ENCODE data around the gene GHRL.

Gene GHRL

GRCh38 chr3:10331320-10331719, 38.6 kb upstream of the GHRL start:
- Histone ChIP-seq H3K4me3 (ENCODE audit: low read depth in 1 of 2, low read length in 1 of 2) (no peak overlapping the region), H3K36me3 (no peaks in the 10 kb centered on the region), H3K9me3 (no peaks in the 10 kb centered on the region), H3K27ac (no peak overlapping the region), H3K27me3 (peaks cover 43% of the 10 kb centered on the region), H3K4me1 (ENCODE audit: control insufficient read depth in 1 of 2, insufficient read depth in 1 of 2, low read depth in 1 of 2, low read length in 1 of 2) (no peaks in the 10 kb centered on the region)
- no peak for TF ChIP-seq CTCF (IDR thresholded peaks at IDR 0.05)

- no peak overlapping the region for H3K4me3 ChIP-seq (ENCODE audit: low read depth in 1 of 2, low read length in 1 of 2)
- peaks cover 51% of the 10 kb centered on the region for H3K27me3 ChIP-seq
- no peaks in the 10 kb centered on the region for H3K9me3 ChIP-seq
- no peak for TF ChIP-seq CTCF (IDR thresholded peaks at IDR 0.05)
- no peak overlapping the region for H3K27ac ChIP-seq
- no peaks in the 10 kb centered on the region for H3K4me1 ChIP-seq (ENCODE audit: control insufficient read depth in 1 of 2, insufficient read depth in 1 of 2, low read depth in 1 of 2, low read length in 1 of 2)
- H3K36me3 ChIP-seq: no peaks in the 10 kb centered on the region
Observed at GRCh38 chr3:10330319-10330718, 37.6 kb upstream of the GHRL start.

- Histone ChIP-seq H3K4me1 (ENCODE audit: control insufficient read depth in 1 of 2, insufficient read depth in 1 of 2, low read depth in 1 of 2, low read length in 1 of 2) (no peaks in the 10 kb centered on the region), H3K4me3 (ENCODE audit: low read depth in 1 of 2, low read length in 1 of 2) (no peak overlapping the region), H3K27me3 (peaks cover 58% of the 10 kb centered on the region), H3K36me3 (no peaks in the 10 kb centered on the region), H3K9me3 (no peaks in the 10 kb centered on the region), H3K27ac (no peak overlapping the region)
- TF ChIP-seq CTCF (IDR thresholded peaks at IDR 0.05): no peak
Observed at GRCh38 chr3:10329495-10330015, 36.8 kb upstream of the GHRL start.

- no peak for TF ChIP-seq CTCF (IDR thresholded peaks at IDR 0.05)
- H3K27ac ChIP-seq: no peak overlapping the region
- H3K36me3 ChIP-seq: no peaks in the 10 kb centered on the region
- H3K9me3 ChIP-seq: no peaks in the 10 kb centered on the region
- no peak overlapping the region for H3K4me3 ChIP-seq (ENCODE audit: low read depth in 1 of 2, low read length in 1 of 2)
- H3K4me1 ChIP-seq (ENCODE audit: control insufficient read depth in 1 of 2, insufficient read depth in 1 of 2, low read depth in 1 of 2, low read length in 1 of 2): no peaks in the 10 kb centered on the region
- H3K27me3 ChIP-seq: peaks cover 58% of the 10 kb centered on the region
Observed at GRCh38 chr3:10328460-10329071, 35.8 kb upstream of the GHRL start.

GRCh38 chr3:10327592-10327991, 34.8 kb upstream of the GHRL start:
- Histone ChIP-seq H3K36me3 (no peaks in the 10 kb centered on the region), H3K27me3 (peaks cover 58% of the 10 kb centered on the region), H3K4me3 (ENCODE audit: low read depth in 1 of 2, low read length in 1 of 2) (no peak overlapping the region), H3K4me1 (ENCODE audit: control insufficient read depth in 1 of 2, insufficient read depth in 1 of 2, low read depth in 1 of 2, low read length in 1 of 2) (no peaks in the 10 kb centered on the region), H3K9me3 (no peaks in the 10 kb centered on the region), H3K27ac (no peak overlapping the region)
- no peak for TF ChIP-seq CTCF (IDR thresholded peaks at IDR 0.05)

Data from neutrophil (primary cell).